HG03066 (cell line): ENCODE measurements around the gene FAM13A.
A peak's percentile ranks its signal among the peaks of the same experiment; 100 is the strongest.

ENCODE experiments used
- ATAC-seq: cut with Tn5 transposase; IDR thresholded peaks from one replicate; pipeline ENCODE4 v1.9.1; 2021; ENCODE audit warnings: low read depth; ENCODE audit not compliant: unreplicated experiment

The FAM13A gene

DNA sequence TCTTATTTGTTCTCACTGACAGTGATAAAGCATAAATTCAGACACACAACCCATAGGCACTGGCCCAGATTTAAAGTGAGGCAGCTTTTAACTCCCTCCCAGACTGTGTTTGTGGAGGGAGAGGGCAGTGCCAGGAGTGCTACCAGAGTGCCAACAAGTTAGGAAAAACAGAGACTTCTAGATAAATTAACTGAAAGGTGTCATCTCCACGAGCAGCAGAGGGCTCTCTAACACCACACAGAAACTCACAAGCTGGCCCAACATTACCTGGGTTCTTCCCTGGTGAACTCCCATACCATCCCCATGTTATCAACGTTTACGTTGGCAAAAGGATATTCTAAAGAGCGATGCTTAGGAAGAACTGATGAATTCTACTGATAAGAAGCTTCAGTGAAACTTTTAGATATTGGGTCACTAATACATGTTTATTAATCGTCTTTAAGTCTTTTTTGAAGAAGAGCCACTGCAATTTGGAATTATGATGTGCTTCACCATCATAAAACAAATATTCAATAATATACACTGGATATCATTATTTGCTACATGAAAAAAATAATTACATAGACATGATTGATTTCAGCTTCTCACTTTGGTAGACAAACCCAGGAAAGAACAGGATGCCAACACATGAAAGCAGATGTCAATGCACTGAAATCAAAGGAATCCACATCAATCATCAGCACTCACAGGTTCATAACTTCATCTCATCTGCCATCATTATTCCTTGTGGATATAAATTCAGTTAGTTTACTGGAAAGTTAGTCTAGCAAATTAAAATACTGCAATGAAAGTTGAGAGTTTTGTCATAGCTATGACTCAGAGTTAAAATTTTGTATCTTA lies 238.1 kb downstream of the FAM13A start:
- ATAC-seq, result no peak

DNA sequence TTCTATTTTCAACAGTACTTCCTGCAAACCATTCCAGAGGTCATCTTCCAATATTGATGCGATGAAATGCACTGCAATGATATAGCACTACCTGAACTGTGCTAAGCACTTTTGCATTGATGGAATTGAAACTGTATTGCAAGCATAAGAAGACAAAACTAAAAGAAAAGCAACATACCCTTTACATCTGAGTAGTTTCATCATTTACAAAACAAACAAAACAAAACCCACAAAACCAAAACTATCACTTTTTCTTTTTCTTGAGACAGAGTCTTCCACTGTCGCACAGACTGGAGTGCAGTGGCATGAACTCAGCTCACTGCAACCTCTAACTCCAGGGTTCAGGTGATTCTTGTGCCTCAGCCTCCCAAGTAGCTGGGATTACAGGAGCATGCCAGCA lies 239.2 kb downstream of the FAM13A start:
- ATAC-seq, result no peak

DNA sequence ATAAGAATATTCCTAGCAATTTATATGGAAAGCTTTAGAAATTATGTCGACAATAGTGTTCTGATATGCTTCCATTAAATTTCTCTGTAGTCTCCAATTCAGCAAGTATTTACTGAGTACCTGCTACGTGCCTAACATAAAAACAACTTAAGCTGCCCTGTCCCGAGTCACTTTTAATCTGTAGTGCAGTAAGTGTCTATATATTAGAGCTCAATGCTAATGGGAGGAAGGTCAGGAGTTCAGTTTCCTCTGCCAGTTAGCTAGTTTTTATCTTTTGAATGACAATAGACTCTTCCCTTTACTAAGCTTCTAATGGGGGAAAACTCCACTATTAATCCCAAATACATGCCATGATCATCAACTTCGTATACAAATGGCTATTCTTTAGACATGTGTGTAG lies 240.6 kb downstream of the FAM13A start:
- ATAC-seq, result no peak

DNA sequence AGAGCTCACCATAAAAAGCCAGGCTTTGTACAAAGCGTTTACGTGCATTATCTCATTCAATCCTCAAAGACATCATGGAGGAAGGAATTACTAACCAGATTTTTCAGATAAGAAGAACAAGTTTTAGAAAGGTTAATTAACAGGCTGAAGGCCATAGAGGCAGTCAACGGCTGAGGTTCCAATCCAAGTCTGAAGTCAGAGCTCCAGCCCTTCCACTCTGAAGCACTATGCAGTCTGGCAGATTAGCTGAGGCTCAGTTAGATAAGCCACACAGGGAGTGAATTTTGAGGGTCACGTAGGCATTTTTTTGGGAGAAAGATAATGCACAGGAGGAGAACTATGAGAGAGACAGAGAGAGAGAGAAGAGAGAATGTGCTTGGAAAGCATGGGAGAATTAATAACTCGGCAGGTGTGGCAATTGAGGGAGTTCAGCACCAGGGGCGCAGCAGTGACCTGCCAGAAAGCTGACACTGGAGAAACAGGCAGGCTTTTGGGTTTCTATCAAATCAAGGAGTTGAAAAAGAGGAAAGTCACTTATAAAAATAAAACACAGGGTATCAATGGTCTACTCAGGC lies 242.9 kb downstream of the FAM13A start:
- ATAC-seq, result no peak

DNA sequence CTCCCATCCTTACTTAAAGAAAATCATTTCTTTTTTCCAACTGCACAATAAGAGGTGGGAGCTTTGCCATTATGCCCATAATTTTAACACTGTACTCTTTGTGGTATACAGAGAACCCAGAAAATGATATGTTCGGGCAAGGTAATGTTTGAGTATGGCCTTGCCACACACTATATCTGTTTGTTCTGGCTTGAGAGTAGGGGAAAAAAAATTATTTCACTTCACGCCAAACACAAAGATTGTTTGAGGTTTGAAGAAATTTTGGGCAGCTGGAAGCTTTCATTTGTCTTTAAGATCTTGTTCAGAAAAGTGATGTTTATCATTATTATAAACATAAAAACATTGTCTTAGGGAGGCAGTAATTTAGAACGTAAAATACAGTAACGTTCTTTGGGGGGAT lies 244.0 kb downstream of the FAM13A start:
- no peak for ATAC-seq

DNA sequence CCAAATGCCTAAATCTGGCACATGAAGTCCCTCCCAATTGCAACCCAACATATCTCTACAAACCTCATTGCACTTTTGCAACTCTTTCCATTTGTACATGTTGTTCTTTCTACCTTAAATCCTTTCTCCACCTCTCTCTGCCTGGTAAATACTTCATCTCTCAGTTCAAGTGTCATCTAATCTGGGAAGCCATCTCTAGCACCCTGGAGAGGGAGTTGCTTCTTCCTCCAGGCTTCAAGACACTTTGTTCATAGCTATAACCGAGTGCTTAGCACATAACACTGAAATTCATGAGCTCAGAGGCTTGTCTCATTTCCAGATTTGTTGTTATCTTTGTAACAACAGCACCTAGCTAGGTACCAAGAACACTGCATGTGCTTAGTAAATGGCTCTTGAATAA lies 244.6 kb downstream of the FAM13A start:
- ATAC-seq, result no peak

DNA sequence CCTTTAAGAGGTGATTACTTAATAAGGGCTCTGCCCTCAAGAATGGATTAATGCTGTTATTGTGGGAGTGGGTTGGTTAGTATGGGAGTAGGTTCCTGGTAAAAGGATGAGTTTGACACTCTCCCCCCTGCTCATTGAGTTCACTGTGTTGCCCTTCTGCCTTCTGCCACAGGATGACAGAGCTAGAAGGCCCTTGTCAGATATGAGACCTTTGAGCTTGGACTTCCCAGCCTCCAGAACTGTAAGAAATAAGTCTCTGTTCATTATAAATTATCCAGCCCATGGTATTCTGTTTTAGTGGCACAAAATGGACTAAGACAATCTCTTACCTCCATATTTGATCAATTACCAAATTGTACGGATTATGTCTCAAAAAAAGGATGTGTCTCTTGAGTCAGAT lies 245.1 kb downstream of the FAM13A start:
- ATAC-seq, result no peak

DNA sequence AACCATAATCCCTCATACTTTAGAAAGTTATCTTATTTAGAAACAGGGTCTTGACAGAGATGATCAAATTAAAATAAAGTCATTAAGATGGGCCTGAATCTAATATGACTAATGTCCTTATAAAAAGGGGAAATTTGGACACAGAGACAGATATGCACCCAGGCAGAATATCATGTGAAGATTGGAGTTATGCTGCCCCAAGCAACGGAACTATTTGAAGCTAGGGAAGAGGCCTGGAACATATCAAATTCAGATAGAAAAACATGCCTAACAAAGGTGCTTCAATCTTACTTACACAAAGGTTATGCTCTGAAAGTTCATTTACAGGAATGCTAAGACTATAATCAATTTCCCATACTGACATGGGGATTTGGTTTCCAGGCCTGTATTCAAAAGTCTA lies 246.7 kb downstream of the FAM13A start:
- no peak for ATAC-seq

DNA sequence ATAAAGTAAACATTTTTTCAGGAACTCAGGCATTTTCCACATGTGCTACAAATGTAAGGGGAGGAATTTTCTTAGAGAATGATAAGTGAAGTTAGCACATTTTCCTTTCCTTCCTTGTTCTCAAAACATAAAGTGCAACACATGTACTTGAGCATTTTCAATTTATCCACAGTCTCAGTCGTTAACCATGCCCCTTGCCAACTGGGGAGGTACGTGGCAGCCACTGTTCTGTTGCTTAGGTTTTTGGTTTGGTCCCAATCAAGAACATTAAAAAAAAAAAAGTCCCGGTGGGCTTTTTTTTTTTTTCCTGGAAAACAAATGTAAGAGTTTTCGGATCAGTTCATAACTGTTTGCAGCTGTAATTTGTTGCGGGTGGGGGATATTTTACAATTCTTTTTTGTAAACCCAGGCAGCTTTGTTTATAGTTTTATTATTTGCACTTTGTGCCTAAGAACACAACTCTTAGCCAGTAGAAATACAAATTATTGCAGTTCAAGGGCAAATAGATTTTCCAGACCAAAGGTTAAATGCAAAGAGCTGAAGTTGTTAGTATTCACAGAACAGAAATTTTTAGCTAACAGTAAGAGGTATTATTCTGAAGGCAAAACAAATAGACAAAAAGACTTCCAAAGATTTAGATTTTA lies 247.3 kb downstream of the FAM13A start:
- no peak for ATAC-seq

DNA sequence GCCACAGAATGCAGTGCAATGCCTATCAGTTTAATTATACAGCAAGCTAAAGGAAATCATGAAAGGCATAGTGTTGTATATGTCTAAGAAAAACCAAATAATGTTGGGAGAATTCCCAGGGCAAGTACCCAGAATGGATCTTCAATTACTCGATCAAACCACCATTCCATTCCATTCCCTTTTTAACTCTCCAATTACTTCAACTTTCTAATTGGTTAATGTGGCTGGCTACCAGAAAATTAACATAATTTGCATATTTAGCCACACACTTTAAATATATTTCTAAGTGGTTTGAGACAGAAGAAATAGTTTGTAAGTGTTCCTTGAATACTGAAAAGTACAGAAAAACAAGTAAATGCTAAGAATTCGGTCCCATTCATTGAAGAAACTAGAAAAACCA lies 247.9 kb downstream of the FAM13A start:
- no peak for ATAC-seq

DNA sequence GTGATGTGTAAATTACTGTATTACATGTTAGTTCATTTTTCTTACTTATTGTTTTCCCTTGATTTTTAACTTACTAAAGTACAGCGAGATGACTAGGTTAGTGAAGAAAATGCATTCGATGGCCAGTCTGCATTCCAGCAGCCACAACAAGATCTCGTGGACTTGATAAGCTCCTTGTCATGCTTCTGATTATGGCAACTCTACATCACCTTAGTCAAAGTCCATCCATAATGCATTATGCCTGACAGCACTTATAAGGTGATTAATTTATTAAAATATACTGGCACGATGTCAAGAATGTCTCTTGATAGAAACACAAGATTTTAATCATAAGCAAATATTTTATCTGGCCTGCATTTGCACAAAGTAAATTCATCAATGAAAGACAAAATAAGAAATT lies 249.5 kb downstream of the FAM13A start:
- ATAC-seq, result no peak

DNA sequence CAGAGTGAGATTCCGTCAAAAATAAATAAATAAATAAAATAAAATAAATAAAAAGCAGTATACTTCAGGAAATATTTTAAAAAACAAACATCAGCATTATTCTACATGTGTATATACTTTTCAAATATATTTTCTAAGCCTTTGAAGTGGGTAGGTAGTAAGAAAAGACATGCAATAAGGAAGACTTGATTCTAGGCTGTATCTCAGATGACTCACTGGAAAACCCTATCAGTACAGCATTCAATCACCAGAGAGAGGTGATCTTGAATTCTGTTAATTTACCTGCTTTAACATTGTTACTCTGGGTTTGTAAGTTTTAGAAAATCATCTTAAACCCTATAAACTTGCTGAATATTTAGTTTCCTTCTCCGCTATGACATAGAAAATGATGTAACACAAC lies 252.8 kb downstream of the FAM13A start:
- no peak for ATAC-seq

DNA sequence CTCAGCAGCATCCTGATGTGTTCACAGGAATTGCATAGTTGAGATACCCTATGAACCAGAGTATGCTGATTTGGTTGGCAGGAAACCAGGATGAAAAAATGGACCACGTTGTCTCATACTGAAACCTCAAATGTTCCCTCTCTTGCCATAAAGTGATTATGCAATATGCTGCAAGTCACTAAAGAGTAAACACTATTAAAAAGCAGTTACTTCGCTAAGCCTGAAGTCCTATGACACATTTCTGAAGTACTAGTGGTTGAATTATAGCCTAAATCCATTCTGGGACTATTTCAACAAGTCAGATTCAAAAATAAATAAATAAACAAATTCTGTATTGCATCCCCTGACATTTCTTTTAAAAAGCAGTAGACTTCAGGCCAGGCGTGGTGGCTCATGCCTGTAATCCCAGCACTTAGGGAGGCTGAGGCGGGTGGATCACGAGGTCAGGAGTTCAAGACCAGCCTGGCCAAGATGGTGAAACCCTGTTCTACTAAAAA lies 253.3 kb downstream of the FAM13A start:
- peak; percentile 57 for ATAC-seq

DNA sequence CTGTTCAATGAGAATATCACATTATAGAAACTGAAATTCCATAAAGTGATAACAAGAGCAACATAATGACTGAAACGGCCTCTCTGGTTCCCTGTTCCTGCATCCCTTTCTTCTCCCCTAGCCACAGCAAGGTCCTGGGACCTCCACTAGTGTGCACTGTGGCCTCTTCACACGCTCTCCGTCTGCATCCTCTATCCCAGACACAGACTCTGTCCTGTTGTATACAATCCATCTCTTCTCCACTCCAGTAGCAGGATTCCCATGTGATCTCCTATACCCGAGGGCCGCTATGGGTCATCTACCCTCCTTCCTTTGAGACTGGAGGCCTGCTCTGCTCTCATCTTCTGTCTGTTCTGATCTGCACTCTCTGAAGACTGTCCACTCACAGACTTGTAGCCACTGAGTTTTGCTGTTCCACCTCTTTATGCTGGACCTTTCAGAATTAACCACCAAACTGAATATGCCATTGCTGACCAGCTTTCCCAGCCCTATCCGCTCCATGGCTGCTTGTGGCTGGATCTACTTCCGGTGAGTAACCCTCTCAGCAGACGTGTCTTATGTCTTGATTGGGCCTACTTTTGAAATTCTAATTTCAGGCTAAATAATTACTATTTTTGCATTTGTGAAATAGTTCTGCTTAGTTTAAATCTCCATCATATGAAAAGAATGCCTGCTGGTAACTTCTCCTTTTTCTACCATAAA lies 254.2 kb downstream of the FAM13A start:
- no peak for ATAC-seq

DNA sequence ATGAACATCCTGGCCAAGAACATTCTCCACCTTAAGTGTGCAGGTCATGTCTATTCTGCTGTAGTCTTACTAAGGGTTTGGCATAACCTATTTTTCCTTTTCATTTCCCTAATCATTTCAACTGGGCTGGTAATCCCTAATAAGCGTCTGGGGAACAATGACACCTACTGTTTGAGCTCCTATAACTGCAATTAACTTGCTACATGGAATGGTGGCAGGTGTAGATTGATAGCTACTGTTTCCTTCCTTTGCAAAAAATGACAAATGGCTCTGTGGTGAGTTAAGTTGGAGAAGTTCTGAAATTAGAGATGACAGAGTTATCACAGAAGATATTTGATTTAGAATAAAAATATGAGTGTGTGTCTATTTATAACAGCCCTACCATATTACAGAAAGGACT lies 254.8 kb downstream of the FAM13A start:
- no peak for ATAC-seq

DNA sequence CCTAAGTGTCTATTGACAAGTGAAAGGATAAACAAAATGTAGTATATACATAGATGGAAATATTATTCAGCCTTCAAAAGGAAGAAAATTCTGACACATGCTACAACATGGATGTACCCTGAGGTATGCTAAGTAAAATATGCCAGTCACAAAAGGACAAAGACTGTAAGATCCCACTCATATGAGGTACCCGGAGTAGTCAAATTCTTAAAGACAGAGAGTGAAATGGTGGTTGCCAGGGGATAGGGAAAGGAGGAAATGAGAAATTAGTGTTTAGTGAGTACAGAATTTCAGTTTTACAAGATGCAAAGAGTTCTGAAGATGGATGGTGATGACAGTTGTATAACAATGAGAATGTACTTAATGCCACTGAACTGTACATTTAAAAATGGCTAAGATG lies 257.1 kb downstream of the FAM13A start:
- no peak for ATAC-seq

DNA sequence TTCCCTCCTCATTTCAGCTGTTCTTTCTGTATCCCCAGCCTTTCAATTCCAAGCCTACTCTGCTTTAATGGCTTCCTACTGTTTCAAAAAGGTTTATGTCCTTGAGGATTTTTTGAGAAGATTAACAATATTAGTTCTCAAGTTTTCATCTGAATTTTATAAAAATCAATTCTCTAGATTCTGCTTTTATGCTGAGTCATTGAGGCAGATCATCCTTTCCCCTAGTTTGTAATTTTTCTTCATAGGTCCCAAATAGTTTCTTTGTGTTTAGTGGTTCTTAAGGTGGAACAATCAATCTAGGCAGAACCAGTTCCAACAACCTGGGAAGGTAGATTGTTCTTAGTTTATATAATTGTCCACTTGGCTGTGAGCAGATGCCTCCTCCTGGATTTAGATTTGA lies 259.3 kb downstream of the FAM13A start:
- ATAC-seq, result no peak

DNA sequence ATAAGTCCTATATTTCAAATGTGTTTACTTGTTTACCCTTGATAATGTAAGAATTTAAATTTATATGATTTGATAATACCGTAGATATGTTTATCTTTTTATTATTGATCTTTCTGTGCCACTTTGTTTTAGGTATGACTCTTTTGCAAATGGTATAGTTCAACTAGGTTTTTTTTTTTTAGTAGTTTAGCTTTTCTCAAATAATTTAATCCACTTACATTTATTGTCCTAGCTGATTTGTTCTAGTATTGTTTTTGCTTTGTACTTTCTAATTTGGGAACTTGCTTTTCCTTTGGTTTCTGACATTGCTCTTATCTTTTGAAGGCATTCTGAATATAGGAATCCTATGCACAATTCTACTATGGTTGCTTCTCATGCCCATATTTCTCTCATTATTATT lies 260.4 kb downstream of the FAM13A start:
- no peak for ATAC-seq

DNA sequence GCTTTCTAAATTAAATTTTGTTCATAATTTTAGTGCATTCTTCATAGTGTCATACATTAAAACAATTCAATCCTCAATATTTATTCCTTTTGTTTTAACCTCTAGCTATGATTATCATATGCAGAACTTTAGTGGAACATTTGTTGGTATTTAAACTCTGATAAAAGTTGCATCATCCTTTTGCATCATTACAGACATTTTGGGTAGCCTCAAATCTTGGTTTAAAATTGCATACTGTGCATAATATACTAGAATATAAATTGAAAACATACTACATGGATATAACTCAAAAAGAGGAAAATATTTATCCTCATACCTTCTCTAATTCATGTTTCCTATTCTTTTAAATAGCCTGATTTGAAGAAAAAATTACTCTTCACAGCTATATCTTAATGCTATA lies 262.0 kb downstream of the FAM13A start:
- ATAC-seq, result no peak

DNA sequence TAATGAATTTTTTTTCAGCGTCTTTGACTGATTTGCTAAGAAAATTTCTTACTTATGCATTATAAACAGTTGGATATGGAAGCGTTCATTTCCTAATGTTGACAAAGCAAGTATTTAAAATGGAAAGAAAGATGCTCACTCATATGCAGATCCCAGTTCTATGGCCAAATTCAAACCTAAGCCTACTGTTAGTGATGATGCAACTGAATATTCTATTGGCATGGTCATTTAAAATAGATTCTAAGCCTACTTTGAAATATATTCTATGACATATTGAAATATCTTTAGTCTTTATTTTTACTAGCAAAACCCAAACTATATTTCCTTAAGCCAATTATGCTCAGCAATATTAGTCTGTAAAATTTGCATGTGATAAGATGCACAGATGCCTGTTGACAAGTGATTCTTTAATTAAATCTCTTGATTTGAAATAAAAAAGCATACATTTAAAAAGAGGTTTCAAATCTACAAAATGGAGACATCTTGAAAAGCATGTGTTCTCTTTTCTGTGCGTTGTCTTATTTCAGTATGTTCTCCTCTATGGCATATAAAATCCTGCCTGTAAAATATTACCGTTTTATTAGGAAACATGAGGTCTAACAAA lies 262.8 kb downstream of the FAM13A start:
- no peak for ATAC-seq

DNA sequence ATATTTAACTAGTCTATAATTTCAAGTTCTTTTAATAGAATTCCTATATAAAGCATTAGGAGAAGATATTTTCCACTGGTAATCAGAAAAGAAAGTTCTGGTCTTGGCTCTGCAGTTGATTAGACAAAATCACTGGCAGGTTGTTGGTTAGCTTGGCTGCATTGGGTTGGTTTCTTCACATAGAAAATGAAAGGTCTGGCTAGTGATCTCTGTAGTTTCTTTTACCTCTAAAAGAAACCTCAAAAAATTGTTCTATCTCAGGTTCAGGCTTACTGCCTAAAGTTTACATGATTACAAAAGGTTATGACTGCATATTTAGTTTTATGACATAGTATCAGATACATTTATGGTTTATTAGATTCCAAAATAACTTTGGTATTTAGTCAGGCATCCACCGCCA lies 263.5 kb downstream of the FAM13A start:
- peak; percentile 66 for ATAC-seq
